ENCODE results near the gene LRG1.

DNA sequence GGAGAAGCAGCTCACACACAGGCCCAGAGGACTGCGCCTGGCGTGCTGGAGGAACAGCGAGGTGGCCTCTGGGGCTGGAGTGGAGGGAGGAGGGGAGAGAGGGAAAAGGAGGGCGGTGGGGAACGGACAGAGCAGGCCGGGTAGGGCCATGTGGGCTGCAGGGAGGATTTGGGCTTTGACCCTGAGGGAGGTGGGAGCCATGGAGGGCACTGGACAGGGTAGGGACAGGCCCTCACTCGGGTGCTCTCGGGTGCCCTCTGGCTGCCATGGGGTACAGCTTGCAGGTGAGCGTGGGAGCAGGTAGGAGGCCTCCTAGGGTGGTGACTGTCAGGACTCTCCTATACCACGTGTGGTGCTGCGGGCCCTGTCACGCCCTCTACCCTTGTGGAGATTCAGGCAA is 44.4 kb downstream of the LRG1 start:
- TF ChIP-seq CTCF (IDR thresholded peaks at IDR 0.05) = no peak
- no peak for TF ChIP-seq POLR2A (IDR thresholded peaks at IDR 0.05)
